HG02884 (cell line): ENCODE data around the gene C7.
"Not testable (repeated sequence)": the region's sequence is repeated elsewhere in the genome, so short reads cannot be mapped to it uniquely, and the experiment has no call there.

Experiments used
- ATAC-seq: cut with Tn5 transposase; IDR thresholded peaks from one replicate; pipeline ENCODE4 v1.9.1; 2021; ENCODE audit warnings: mild to moderate bottlenecking, moderate library complexity; ENCODE audit not compliant: unreplicated experiment

Gene C7

DNA sequence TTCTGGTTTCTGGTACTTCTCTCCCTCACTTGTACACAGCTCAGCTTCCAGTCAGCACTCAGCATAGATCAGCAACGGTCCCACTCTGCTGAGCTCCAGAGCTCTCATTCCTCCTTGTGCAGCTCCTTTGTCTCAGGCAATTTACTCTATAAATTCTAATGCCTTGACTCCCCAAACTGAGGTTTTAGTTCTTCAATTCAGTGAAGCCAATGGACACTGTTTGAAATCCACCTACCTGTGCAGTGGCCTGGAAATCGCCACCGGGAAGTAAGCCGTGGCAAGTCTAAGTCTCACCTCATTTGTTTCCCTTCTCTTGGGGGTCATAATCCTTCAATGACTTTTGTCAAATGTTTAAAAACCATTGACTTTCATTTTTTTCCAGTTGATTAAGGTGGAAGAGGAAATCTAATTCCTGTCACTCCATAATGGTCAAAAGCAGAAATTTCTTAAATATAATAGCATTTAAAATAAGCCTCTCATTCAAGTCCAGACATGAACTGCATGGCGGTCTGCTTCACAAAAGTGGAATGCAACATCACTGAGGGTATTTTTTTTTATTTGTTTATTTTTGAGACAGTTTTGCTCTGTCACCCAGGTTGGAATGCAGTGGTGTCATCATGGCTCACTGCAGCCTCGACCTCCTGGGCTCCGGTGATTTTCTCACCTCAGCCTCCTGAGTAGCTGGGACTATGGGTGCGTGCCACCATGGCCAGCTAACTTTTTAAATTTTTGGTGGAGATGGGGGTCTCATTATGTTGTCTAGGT is 79.6 kb downstream of the C7 start:
- ATAC-seq = no peak

DNA sequence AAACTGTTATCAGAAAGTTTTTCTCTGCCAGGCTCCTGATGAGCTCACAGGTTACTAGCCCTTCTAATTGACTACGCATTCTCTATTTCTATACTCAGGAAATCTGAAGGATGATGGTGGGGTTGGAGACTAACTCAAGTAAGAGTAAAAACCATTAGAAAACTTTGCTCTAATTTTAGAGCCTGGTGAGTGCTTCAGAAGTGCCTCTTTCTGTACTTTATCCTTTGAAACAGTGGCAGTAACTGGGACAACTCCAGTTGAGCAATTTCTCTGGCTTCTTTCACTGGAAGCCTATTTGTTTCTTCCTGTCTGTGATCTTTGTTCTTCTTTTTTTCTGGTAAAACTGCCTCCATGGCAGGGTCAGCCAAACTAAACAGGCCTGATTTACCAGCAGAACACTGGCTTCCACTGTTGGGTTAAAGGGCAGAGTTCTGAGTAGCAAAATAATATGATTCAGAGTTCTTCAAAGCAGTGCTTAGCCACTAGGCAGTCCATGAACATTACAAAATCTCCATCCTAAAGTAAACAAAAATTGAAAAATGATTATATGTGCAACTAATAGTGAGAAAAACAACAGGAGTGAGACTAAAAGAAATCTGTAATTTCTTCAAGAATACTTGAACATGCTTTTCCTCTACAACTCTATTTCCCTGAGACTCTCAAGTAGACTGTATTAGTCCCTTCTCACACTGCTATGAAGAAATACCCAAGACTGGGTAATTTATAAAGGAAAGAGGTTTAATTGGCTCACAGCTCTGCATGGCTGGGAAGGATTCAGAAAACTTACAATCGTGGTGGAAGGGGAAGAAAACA is 82.1 kb downstream of the C7 start:
- no peak for ATAC-seq

DNA sequence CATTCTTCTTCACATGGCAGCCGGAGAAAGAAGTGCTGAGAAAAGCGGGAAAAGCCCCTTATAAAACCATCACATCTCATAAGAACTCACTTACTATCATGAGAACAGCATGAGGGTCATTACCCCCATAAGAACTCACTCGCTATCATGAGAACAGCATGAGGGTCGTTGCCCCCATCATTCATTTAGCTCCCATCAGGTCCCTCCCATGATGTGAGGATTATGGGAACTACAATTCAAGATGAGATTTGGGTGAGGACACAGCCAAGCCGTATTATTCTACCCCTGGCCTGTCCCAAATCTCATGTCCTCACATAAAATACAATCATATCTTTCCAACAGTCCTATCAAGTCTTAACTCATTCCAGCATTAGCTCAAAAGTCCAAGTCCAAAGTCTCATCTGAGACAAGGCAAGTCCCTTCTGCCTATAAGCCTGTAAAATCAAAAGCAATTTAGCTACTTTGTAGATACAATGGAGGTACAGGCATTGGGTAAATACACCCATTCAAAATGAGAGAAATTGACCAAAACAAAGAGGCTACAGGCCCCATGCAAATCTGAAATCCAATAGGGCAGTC is 82.8 kb downstream of the C7 start:
- ATAC-seq = no peak

DNA sequence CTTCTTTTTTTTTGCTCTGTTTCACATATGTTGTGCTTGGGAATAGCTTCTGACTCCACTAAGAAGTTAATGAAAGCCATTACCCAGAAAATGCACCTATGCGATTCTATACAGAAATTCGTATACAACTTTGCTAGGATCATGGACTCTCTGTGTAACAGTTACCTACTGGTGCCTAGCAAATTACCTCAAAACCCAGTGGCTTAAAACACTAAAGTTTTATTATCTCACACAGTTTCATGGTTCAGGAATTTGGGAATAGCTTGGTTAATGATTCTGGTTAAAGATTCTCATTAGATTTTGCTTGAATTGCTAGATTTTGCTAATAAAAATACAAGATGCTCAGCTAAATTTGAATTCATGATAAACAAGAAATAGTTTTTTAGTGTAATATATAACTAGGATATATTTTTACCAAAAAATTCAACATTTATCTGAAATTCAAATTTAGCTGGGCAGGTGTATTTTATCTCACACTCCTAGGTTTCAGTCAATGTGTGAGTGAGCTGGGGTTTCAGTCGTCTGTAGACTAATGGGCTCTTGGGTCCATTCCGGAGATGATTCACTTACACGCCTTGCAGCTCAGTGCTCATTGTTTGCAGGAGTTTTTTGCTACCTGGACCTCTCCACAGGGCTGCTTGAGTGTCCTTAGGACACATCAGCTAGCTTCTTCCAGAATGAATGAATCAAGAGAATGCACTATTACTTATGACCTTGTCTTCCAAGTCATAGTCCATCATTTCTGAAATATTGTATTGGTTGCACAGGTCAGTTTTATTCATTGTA is 86.7 kb downstream of the C7 start:
- no peak for ATAC-seq

DNA sequence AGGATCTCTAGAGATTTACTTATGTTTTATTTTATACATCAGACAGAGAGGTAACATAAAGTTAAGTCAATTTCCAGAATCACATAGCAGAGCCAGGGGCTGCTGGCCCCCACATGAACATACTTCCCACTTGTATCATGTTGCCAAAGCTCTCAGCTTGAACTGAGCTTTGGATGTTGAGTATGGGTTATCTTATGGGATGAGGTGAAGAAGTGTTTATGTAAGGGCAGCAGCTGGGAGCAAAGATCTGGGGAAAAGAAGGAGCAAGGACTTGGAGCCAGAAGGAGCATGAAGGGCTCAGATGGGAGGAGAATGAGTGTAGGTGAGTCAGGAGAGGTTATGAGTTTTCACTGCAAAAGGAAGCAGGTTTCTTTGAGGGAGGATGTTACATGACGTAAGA is 89.8 kb downstream of the C7 start:
- ATAC-seq = no peak

DNA sequence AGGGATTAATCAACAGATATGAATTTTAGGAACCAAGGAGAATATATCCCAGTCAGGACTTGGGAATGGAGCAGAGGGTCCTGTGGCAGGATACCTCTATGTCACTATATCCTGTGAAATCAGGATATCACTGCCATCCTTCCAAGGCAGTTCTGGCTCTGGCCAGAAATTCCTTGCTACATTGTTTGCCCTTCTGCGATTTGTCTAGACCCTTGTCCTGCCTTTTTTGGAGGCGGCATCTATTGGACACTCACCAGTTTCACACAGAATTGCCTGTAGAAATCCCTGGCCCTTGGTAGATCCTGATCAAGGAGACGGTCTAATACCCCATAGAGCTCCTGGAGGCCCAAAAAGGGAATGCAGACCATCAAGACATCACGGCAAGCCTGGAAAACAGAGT is 90.7 kb downstream of the C7 start:
- ATAC-seq = no peak

DNA sequence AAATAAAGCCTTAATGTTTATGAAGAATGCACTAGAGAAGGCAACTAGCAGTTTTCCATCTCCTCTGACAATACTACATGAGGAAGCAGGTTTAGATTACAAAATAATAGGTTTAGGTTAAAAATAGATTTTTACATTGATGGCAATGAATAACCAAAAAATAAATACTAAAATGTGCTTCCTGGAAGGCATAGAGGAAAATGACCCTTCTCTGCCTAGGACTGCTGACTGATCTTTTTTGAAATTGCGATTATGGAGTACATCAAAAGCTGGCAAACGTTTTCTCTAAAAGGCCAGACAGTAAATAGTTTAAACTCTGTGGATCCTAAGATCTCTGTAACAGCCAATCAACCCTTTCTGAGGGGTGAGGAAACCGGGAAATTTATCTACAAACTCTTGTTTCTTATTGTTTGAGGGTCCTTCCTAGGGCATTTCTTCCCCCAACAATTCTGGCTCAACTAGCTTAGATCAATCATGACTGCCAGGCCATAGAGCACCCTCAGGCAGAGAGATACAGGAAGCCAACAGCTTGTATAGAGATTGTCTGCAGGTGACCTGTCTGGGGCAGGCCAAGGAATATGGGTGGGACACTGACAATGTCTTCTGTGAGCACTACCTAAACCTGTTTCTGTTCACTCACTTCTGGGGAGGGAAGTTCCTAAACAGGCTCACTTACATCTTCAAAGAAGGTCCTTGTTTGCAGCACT is 94.5 kb downstream of the C7 start:
- ATAC-seq = no peak

DNA sequence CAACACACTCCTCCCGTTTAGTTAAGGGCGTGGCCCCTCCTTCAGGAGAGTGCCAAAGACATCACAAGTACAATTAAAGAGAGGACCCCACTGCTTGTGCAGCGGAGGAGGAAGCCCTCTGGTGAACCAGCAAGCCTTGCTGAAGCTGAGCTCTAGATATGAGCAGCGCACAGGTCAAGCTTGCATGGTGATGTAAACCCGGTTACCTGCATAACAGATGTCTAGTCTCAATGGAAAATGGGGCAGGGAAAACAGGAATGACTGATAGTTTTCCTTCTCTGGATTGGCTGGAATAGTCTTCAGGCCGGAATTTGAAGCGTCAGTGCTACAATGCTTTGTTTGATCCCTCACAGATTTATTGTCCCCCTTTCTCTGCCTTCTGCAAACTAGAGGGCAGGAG is 95.6 kb downstream of the C7 start:
- ATAC-seq = no peak

DNA sequence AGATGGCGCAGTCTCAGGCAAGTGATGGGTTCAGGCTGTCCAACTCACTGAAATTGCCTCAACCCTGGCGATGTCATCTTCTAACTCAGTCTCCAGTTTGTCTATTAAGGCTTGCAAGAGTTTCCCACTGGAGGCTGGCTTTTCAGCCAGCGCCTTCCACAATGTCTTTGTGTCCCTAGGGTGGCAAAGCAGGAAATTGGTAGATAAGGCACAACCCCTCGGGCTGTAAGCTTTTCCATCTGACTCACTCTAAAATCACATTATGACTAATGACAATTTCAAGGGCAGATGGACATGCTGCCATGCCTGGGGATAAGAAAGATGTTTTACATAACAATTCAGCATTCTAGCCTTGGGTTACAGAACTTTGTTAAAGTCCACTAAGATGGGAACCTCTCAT is 99.9 kb downstream of the C7 start:
- no peak for ATAC-seq

DNA sequence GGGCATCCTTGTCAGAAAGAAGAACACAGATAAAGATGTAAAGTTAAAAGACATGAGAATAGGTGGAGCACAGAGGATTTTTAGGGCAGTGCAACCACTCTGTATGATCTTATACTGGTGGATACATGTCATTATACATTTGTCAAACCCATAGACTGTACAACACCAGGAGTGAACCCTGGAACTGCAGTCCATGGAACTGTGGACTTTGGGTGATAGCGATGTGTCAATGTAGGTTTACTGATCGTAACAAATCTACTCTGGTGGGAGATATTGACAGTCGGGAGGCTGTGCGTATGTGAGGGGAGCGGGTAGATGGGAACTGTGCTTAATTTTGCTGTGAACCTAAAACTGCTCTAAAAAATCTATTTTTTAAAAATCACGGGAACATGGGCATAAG is 101.3 kb downstream of the C7 start:
- no peak for ATAC-seq

DNA sequence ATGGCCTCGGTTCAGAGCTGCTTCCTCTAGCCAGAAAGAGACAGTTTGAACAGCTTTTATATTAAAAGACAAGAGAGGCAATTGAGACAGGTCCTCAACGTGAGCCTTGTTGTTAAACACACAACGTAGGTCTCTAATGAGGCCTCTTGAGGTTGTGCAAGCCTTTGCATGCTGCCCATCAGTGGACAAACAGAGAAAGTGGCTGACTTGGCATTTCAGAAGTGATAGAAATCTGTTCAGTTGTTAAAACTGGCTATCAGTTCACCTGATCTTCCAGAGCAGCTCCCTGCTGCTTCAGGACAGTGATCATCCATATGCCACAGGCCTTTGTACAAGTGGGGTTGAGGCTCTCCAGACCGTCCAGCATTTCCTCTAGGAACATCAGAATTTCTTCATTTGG is 103.0 kb downstream of the C7 start:
- ATAC-seq = no peak

DNA sequence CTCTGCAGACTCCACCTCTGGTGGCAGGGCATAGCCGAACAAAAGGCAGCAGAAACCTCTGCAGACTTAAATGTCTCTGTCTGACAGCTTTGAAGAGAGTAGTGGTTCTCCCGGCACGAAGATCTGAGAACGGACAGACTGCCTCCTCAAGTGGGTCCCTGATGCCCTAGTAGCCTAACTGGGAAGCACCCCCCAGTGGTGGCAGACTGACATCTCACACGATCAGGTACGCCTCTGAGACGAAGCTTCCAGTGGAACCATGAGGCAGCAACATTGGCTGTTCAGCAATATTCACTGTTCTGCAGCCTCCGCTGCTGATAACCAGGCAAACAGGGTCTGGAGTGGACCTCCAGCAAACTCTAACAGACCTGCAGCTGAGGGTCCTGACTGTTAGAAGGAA is 113.3 kb downstream of the C7 start:
- not testable (repeated sequence) for ATAC-seq
